GM12892 (cell line): Measurements from ENCODE around the gene PTPRB.

Experiments
- POLR2A ChIP-seq: IDR thresholded peaks from 2 replicates; pipeline ENCODE4 v1.6.1; 2011; ENCODE audit warnings: low read depth, low read length, control low read depth
- POLR2AphosphoS5 ChIP-seq: IDR thresholded peaks from 2 replicates; pipeline ENCODE4 v1.6.1; 2011; ENCODE audit warnings: low read depth, low read length, control low read depth
- TAF1 ChIP-seq: IDR thresholded peaks from 2 replicates; pipeline ENCODE4 v1.6.1; 2011; ENCODE audit warnings: low read depth, mild to moderate bottlenecking, control low read depth, low read length, borderline replicate concordance

DNA sequence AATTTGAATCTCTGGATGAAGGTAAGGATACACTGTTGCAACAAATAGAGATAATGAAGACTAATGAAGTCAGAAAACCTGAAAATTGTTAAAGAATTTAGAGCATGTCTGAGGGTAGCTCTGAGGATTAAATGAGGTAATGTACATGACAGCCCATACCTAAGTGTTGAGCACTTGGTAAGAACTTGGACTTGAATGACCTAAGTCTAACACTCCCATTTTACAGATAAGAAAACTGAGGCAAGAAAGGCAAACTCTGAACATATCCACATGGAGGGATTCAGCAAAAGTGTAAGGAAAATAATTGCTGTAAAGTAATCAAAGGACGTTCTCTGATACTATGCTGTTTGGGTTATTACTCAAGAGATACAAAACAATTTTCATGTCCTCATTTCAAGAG lies 29.0 kb downstream of the PTPRB start:
- TF ChIP-seq POLR2A = no peak
- no peak for TF ChIP-seq TAF1
- TF ChIP-seq POLR2AphosphoS5 = no peak
